ENCODE results near the gene ARID1B.

- TF ChIP-seq CTCF (IDR thresholded peaks at IDR 0.05) (no peak), POLR2AphosphoS5 (IDR thresholded peaks at IDR 0.05) (no peak)
Observed at GRCh38 chr6:157172231-157172701, 395.1 kb downstream of the ARID1B start.

Data from prostate gland (tissue), 2 donors.